ENCODE data around the gene ABCF1.

The ABCF1 gene

GRCh38 chr6:30548375-30548774, 22.9 kb upstream of the ABCF1 start:
- TF ChIP-seq, protein P1, sequence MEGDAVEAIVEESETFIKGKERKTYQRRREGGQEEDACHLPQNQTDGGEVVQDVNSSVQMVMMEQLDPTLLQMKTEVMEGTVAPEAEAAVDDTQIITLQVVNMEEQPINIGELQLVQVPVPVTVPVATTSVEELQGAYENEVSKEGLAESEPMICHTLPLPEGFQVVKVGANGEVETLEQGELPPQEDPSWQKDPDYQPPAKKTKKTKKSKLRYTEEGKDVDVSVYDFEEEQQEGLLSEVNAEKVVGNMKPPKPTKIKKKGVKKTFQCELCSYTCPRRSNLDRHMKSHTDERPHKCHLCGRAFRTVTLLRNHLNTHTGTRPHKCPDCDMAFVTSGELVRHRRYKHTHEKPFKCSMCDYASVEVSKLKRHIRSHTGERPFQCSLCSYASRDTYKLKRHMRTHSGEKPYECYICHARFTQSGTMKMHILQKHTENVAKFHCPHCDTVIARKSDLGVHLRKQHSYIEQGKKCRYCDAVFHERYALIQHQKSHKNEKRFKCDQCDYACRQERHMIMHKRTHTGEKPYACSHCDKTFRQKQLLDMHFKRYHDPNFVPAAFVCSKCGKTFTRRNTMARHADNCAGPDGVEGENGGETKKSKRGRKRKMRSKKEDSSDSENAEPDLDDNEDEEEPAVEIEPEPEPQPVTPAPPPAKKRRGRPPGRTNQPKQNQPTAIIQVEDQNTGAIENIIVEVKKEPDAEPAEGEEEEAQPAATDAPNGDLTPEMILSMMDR (IDR thresholded peaks at IDR 0.05; ENCODE audit: low read depth, low read length, missing control alignments), result no peak
- H3K4me3 ChIP-seq (replicated peaks; ENCODE audit: low read depth, low read length), result no peak overlapping the region
- no peak for DNase-seq (ENCODE audit: extremely low read depth, low read depth)

DNA sequence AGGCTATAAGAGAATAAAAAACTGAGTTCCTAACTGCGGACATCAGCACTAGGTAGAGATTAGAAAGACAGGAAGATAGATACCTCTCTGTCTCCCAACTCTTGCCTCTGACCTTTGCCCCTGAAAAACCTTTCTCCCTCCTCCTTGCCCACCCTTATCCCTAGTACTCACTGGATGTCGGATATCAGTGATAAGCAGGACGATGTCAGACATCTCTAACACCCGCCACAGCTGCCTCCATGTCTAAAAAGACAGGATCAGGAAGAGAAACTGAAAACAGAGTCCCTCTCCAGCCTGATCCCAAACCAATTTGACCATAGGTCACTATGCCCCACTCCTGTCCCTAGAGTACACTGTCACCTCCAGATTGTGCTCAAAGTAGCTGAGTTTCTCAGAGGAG, 16.8 kb upstream of the ABCF1 start:
- TF ChIP-seq, protein P1 (IDR thresholded peaks at IDR 0.05; ENCODE audit: low read depth, low read length, missing control alignments), result no peak
- no peak for DNase-seq (ENCODE audit: extremely low read depth, low read depth)
- peak overlapping the region; percentile 96 for H3K4me3 ChIP-seq (replicated peaks; ENCODE audit: low read depth, low read length)

DNA sequence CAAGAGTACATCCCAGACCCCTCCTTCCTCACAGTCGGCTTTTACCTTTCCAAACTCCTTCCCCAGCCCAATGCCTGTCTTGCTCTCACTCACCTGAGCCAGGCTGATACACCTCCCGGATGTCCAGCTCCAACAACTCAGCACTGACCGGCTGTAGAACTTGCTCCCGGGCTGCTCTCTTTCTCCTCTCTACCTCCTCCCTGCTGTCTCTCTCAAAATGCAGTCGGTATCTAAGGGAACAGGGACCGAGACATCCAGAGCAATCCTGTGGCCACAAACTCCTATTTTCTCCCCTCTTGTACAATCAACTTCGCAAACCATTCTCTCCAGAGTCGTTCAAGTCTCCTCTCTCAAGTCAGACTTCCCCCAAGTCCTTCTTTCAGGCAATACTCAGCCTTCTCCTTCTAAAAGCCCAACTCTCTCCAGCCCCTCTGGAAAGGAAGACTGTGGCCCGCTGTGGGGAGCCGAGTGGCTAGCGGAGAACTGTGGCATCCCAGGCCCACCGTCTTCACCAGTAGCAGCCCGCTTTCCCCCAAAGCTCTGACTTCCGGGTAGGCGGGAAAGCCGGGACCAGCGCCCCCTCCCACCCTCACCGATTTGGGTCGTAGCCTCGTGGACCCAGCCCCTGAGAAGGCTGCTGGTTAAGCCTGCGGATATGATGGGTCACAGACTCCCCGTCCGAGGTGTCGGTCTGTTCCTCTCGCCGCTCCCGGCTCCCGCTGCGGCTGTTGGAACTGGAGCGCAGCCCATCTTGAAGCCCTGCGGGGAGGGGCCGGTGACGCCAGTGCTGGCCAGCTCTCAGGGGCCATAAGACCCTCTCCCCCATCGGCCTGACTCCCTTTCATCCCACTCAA, 16.1 kb upstream of the ABCF1 start:
- TF ChIP-seq, protein P1 (IDR thresholded peaks at IDR 0.05; ENCODE audit: low read depth, low read length, missing control alignments), result no peak
- no peak for DNase-seq (ENCODE audit: extremely low read depth, low read depth)
- peak overlapping the region; percentile 96 for H3K4me3 ChIP-seq (replicated peaks; ENCODE audit: low read depth, low read length)

GRCh38 chr6:30555816-30556065, 15.5 kb upstream of the ABCF1 start:
- no peak for DNase-seq (ENCODE audit: extremely low read depth, low read depth)
- H3K4me3 ChIP-seq (replicated peaks; ENCODE audit: low read depth, low read length), result peak overlapping the region; percentile 96
- TF ChIP-seq, protein P1 (IDR thresholded peaks at IDR 0.05; ENCODE audit: low read depth, low read length, missing control alignments), result no peak

- TF ChIP-seq, protein P1 (IDR thresholded peaks at IDR 0.05; ENCODE audit: low read depth, low read length, missing control alignments), result no peak
- DNase-seq (ENCODE audit: extremely low read depth, low read depth), result no peak
- H3K4me3 ChIP-seq (replicated peaks; ENCODE audit: low read depth, low read length), result peak within 1 kb of the TSS; percentile 96
Measured at GRCh38 chr6:30556066-30556905, 15.0 kb upstream of the ABCF1 start, which contains the start of gene GNL1. GNL1 (minus strand) TSS chr6:30556489; CDS start chr6:30556203, 286 bp downstream.

DNA sequence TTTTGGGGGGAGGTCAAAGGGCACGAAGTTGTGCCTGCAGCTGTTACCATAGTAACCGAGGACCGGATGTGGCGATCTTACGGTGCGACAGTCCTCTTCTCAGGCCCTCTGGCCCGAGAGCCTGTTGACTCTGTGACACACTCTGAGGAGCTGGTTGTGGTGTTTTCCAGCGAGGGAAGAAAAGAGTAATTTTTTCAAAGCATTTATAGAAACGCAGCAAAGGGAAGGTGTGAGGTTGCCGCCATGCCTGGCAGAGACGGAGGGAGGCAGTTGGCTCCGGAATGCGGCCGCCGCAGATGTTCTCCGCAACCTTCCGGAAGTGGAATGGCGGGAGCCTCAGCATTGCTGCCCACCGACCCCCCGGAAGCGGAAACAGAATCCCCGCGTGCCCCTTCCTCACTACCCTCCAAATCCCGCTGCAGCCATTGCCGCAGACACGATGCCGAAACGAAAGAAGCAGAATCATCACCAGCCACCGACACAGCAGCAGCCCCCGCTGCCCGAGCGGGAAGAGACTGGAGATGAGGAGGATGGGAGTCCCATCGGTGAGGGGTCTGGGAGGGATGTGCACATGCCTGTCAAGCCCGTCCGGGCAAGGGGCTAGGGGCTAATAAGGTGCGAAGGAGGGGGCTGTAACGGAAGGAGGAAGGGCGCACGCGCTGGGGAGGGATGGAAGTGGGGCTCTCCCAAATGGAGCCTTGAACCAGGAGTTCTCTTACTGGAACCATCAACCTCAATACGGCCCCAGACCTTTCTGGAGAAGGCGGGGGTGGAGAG, 14.1 kb upstream of the ABCF1 start, which contains the start of gene PRR3:
Gene PRR3 (plus strand): TSS at position 390 of the 777 bp plus-strand sequence. CDS start 50 bp downstream, at position 440.
- TF ChIP-seq, protein P1 (IDR thresholded peaks at IDR 0.05; ENCODE audit: low read depth, low read length, missing control alignments), result no peak
- H3K4me3 ChIP-seq (replicated peaks; ENCODE audit: low read depth, low read length), result peak within 1 kb of the TSS; percentile 96
- DNase-seq (ENCODE audit: extremely low read depth, low read depth), result peak; percentile 77
